ENCODE results near the gene SMARCD1. TPM values are rescaled to one million over a fixed set of nuclear protein-coding genes. Genes with fewer than 3 reads are reported as not detected.
A peak's percentile ranks its signal among the peaks of the same experiment; 100 is the strongest.

Gene SMARCD1
- total and polyA plus RNA-seq, 9 of the 15 experiments (the other 6 are each of a cell fraction or from before 2014, with no cell fraction given), result 0.86 to 91.7 (median 48.0) TPM

DNA sequence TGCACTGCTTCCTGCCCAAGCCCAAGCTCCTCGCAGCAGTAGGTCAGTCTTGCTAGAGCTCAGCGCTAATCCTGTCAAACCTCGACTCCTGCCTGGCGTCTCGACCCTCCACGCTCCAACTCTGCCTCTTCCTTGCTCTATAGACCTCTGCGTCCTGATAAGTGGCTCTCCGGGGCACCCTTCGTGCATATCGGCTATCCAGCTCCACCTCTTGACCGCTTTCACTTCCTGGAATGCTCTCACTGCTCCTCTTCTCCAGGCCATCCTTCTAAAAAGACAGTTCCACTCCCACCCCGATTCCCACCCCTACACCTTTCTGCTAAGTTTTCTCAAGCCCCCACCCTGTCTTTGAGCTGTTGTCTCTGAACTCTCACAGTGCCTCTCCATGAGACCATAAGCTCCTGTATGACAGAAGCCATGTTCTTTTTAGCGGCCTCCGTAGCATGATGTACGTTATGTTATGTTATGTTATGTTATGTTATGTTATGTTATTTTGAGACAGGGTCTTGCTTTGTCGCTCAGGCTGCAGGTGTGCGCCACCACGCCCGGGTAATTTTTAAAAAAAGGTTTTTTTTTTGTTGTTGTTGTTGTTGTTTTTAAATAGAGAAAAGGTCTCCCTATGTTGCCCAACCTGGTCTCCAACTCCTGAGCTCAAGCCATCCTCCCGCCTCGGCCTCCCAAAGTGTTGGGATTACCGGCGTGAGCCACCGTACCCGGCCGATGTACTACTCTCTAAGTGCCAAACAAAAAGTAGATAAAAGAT lies 27.5 kb downstream of the SMARCD1 start (continued):
- TF ChIP-seq, protein P1, sequence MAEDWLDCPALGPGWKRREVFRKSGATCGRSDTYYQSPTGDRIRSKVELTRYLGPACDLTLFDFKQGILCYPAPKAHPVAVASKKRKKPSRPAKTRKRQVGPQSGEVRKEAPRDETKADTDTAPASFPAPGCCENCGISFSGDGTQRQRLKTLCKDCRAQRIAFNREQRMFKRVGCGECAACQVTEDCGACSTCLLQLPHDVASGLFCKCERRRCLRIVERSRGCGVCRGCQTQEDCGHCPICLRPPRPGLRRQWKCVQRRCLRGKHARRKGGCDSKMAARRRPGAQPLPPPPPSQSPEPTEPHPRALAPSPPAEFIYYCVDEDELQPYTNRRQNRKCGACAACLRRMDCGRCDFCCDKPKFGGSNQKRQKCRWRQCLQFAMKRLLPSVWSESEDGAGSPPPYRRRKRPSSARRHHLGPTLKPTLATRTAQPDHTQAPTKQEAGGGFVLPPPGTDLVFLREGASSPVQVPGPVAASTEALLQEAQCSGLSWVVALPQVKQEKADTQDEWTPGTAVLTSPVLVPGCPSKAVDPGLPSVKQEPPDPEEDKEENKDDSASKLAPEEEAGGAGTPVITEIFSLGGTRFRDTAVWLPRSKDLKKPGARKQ (CRISPR knock-in tag; IDR thresholded peaks at IDR 0.05), result no peak
- no peak for TF ChIP-seq ZNF699 (CRISPR knock-in tag; IDR thresholded peaks at IDR 0.05; ENCODE audit: insufficient replicate concordance)
- TF ChIP-seq PTBP1 (IDR thresholded peaks at IDR 0.05; ENCODE audit: low read depth, low read length), result no peak
- no peak for TF ChIP-seq CEBPG (CRISPR knock-in tag; IDR thresholded peaks at IDR 0.05)
- peak in 1 of 2 experiments; percentile 10; a peak in 1 of 4 replicates for TF ChIP-seq CEBPG (tag; conservative IDR thresholded peaks at IDR 0.05 in 1 of 2, IDR thresholded peaks at IDR 0.05 in 1 of 2)
- no peak for TF ChIP-seq PHF20 (IDR thresholded peaks at IDR 0.05; ENCODE audit: partially characterized antibody)
- TF ChIP-seq, protein P2, sequence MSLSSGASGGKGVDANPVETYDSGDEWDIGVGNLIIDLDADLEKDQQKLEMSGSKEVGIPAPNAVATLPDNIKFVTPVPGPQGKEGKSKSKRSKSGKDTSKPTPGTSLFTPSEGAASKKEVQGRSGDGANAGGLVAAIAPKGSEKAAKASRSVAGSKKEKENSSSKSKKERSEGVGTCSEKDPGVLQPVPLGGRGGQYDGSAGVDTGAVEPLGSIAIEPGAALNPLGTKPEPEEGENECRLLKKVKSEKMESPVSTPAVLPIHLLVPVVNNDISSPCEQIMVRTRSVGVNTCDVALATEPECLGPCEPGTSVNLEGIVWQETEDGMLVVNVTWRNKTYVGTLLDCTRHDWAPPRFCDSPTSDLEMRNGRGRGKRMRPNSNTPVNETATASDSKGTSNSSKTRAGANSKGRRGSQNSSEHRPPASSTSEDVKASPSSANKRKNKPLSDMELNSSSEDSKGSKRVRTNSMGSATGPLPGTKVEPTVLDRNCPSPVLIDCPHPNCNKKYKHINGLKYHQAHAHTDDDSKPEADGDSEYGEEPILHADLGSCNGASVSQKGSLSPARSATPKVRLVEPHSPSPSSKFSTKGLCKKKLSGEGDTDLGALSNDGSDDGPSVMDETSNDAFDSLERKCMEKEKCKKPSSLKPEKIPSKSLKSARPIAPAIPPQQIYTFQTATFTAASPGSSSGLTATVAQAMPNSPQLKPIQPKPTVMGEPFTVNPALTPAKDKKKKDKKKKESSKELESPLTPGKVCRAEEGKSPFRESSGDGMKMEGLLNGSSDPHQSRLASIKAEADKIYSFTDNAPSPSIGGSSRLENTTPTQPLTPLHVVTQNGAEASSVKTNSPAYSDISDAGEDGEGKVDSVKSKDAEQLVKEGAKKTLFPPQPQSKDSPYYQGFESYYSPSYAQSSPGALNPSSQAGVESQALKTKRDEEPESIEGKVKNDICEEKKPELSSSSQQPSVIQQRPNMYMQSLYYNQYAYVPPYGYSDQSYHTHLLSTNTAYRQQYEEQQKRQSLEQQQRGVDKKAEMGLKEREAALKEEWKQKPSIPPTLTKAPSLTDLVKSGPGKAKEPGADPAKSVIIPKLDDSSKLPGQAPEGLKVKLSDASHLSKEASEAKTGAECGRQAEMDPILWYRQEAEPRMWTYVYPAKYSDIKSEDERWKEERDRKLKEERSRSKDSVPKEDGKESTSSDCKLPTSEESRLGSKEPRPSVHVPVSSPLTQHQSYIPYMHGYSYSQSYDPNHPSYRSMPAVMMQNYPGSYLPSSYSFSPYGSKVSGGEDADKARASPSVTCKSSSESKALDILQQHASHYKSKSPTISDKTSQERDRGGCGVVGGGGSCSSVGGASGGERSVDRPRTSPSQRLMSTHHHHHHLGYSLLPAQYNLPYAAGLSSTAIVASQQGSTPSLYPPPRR (CRISPR knock-in tag; IDR thresholded peaks at IDR 0.05; ENCODE audit: borderline replicate concordance), result no peak
- peak in 1 of 3 experiments; percentile 27 for TF ChIP-seq YY1 (IDR thresholded peaks at IDR 0.05; ENCODE audit: borderline replicate concordance in 1 of 3, control insufficient read depth in 1 of 3, extremely low read depth in 1 of 3, insufficient read depth in 3 of 3, insufficient read length in 1 of 3, insufficient replicate concordance in 2 of 3, low read depth in 1 of 3, low read length in 2 of 3)
- no peak for TF ChIP-seq ZNF668 (CRISPR knock-in tag; IDR thresholded peaks at IDR 0.05)
- peak in 1 of 2 experiments; percentile 85; a peak in 1 of 4 replicates for TF ChIP-seq HDAC1 (IDR thresholded peaks at IDR 0.05)
- TF ChIP-seq MIER1 (IDR thresholded peaks at IDR 0.05; ENCODE audit: low read depth), result no peak
- TF ChIP-seq, protein P3, sequence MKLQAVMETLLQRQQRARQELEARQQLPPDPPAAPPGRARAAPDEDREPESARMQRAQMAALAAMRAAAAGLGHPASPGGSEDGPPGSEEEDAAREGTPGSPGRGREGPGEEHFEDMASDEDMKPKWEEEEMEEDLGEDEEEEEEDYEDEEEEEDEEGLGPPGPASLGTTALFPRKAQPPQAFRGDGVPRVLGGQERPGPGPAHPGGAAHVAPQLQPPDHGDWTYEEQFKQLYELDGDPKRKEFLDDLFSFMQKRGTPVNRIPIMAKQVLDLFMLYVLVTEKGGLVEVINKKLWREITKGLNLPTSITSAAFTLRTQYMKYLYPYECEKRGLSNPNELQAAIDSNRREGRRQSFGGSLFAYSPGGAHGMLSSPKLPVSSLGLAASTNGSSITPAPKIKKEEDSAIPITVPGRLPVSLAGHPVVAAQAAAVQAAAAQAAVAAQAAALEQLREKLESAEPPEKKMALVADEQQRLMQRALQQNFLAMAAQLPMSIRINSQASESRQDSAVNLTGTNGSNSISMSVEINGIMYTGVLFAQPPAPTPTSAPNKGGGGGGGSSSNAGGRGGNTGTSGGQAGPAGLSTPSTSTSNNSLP (IDR thresholded peaks at IDR 0.05; ENCODE audit: borderline replicate concordance, low read depth, low read length), result no peak
- TF ChIP-seq, protein P4, sequence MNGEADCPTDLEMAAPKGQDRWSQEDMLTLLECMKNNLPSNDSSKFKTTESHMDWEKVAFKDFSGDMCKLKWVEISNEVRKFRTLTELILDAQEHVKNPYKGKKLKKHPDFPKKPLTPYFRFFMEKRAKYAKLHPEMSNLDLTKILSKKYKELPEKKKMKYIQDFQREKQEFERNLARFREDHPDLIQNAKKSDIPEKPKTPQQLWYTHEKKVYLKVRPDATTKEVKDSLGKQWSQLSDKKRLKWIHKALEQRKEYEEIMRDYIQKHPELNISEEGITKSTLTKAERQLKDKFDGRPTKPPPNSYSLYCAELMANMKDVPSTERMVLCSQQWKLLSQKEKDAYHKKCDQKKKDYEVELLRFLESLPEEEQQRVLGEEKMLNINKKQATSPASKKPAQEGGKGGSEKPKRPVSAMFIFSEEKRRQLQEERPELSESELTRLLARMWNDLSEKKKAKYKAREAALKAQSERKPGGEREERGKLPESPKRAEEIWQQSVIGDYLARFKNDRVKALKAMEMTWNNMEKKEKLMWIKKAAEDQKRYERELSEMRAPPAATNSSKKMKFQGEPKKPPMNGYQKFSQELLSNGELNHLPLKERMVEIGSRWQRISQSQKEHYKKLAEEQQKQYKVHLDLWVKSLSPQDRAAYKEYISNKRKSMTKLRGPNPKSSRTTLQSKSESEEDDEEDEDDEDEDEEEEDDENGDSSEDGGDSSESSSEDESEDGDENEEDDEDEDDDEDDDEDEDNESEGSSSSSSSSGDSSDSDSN (IDR thresholded peaks at IDR 0.05; ENCODE audit: borderline replicate concordance in 1 of 2, low read depth in 2 of 2, low read length in 2 of 2), result peak; percentile 32 to 78; a peak in 3 of 4 replicates
- TF ChIP-seq CBFA2T3 (IDR thresholded peaks at IDR 0.05), result no peak
- no peak for TF ChIP-seq ZNF785 (CRISPR knock-in tag; IDR thresholded peaks at IDR 0.05)

Data from K562 (cell line).